Ecto neural progenitor cell (in vitro differentiated cells): ENCODE measurements around the gene KCNB1.

Experiments
- DNase-seq: peaks from one replicate; pipeline ENCODE4 v3.0.0-alpha.2; 2018; ENCODE audit warnings: low spot score

KCNB1 gene

GRCh38 chr20:49469060-49469459, 13.4 kb downstream of the KCNB1 start:
- DNase-seq, result no peak

- no peak for DNase-seq
Measured at GRCh38 chr20:49468412-49468811, 14.1 kb downstream of the KCNB1 start.

- DNase-seq, result no peak
Measured at GRCh38 chr20:49466114-49466912, 16.2 kb downstream of the KCNB1 start.

GRCh38 chr20:49464556-49464955, 17.9 kb downstream of the KCNB1 start:
- DNase-seq, result no peak

GRCh38 chr20:49462626-49463025, 19.8 kb downstream of the KCNB1 start:
- no peak for DNase-seq

- DNase-seq, result no peak
Measured at GRCh38 chr20:49461894-49462620, 20.4 kb downstream of the KCNB1 start.

GRCh38 chr20:49460916-49461315, 21.6 kb downstream of the KCNB1 start:
- no peak for DNase-seq

GRCh38 chr20:49460131-49460530, 22.3 kb downstream of the KCNB1 start:
- DNase-seq, result no peak

GRCh38 chr20:49459684-49460083, 22.8 kb downstream of the KCNB1 start:
- DNase-seq, result no peak

- no peak for DNase-seq
Measured at GRCh38 chr20:49457444-49457843, 25.0 kb downstream of the KCNB1 start.

GRCh38 chr20:49456646-49457045, 25.8 kb downstream of the KCNB1 start:
- DNase-seq, result no peak

GRCh38 chr20:49455691-49456090, 26.8 kb downstream of the KCNB1 start:
- no peak for DNase-seq

GRCh38 chr20:49452011-49452482, 30.4 kb downstream of the KCNB1 start:
- DNase-seq, result no peak

GRCh38 chr20:49450281-49450721, 32.2 kb downstream of the KCNB1 start:
- DNase-seq, result no peak

- DNase-seq, result no peak
Measured at GRCh38 chr20:49448917-49449316, 33.6 kb downstream of the KCNB1 start.

GRCh38 chr20:49447946-49448809, 34.3 kb downstream of the KCNB1 start:
- DNase-seq, result peak; percentile 59

GRCh38 chr20:49447364-49447763, 35.1 kb downstream of the KCNB1 start:
- no peak for DNase-seq

- DNase-seq, result peak; percentile 65
Measured at GRCh38 chr20:49446808-49447207, 35.7 kb downstream of the KCNB1 start.

GRCh38 chr20:49446080-49446479, 36.4 kb downstream of the KCNB1 start:
- no peak for DNase-seq

- no peak for DNase-seq
Measured at GRCh38 chr20:49445176-49445575, 37.3 kb downstream of the KCNB1 start.

GRCh38 chr20:49444553-49444990, 37.9 kb downstream of the KCNB1 start:
- DNase-seq, result no peak

GRCh38 chr20:49437057-49437456, 45.4 kb downstream of the KCNB1 start:
- no peak for DNase-seq
